Neuronal stem cell (in vitro differentiated cells): Measurements from ENCODE around the gene RPL3.

Experiments
- DNase-seq: peaks from one replicate; pipeline ENCODE4 v3.0.0-alpha.2; 2013; ENCODE audit warnings: low spot score
- H2AFZ ChIP-seq: one replicate; pipeline ENCODE4 v1.6.1; 2013; ENCODE audit warnings: mild to moderate bottlenecking, low read length, inconsistent platforms
- H2AK5ac ChIP-seq: 2 replicates; pipeline ENCODE4 v1.6.1; 2013; ENCODE audit warnings: low read depth, mild to moderate bottlenecking, inconsistent platforms, low read length, moderate library complexity, mixed read lengths
- H2BK120ac ChIP-seq: 2 replicates; pipeline ENCODE4 v1.6.1; 2013; ENCODE audit warnings: low read depth, mild to moderate bottlenecking, inconsistent platforms, low read length, moderate library complexity, mixed read lengths
- H2BK12ac ChIP-seq: one replicate; pipeline ENCODE4 v1.6.1; 2013; ENCODE audit warnings: low read length, inconsistent platforms
- H2BK15ac ChIP-seq: 2 replicates; pipeline ENCODE4 v1.6.1; 2013; ENCODE audit warnings: mild to moderate bottlenecking, low read length, inconsistent platforms, mixed read lengths
- H2BK5ac ChIP-seq: one replicate; pipeline ENCODE4 v1.6.1; 2013; ENCODE audit warnings: inconsistent platforms, mild to moderate bottlenecking, low read length, moderate library complexity
- H3K14ac ChIP-seq: one replicate; pipeline ENCODE4 v1.6.1; 2013; ENCODE audit warnings: low read length, inconsistent platforms
- H3K18ac ChIP-seq: 2 replicates; pipeline ENCODE4 v1.6.1; 2013; ENCODE audit warnings: low read length, inconsistent platforms
- H3K23ac ChIP-seq: 2 replicates; pipeline ENCODE4 v1.6.1; 2013; ENCODE audit warnings: low read depth, mild to moderate bottlenecking, mixed read lengths, low read length, inconsistent platforms; ENCODE audit not compliant: poor library complexity
- H3K27ac ChIP-seq: replicated peaks from 3 replicates; pipeline ENCODE4 v1.5.1; 2013; ENCODE audit warnings: low read length, inconsistent platforms
- H3K27me3 ChIP-seq, 3 experiments: 2 replicates each; pipeline ENCODE4 v1.6.1; 2013; ENCODE audit warnings: low read length in 3 of 3, mild to moderate bottlenecking in 2 of 3, inconsistent platforms in 1 of 3, low read depth in 1 of 3, mixed read lengths in 1 of 3, moderate library complexity in 1 of 3; ENCODE audit not compliant: control insufficient read depth in 3 of 3, insufficient read depth in 3 of 3
- H3K36me3 ChIP-seq, 2 donors: replicated peaks in 1 of 2; 2 replicates each; pipeline ENCODE4 v1.6.1; 2013; ENCODE audit warnings: low read length in 2 of 2; ENCODE audit not compliant: control insufficient read depth in 2 of 2, insufficient read depth in 2 of 2
- H3K4ac ChIP-seq: 2 replicates; pipeline ENCODE4 v1.6.1; 2013; ENCODE audit warnings: inconsistent platforms, mild to moderate bottlenecking, low read length, moderate library complexity
- H3K4me1 ChIP-seq, 2 donors: 1 replicate in 1 of 2; 2 replicates in 1 of 2; pipeline ENCODE4 v1.6.1; 2013; ENCODE audit warnings: low read length in 2 of 2, low read depth in 1 of 2; ENCODE audit not compliant: control insufficient read depth in 2 of 2, insufficient read depth in 1 of 2
- H3K4me2 ChIP-seq: one replicate; pipeline ENCODE4 v1.6.1; 2013; ENCODE audit warnings: mild to moderate bottlenecking, low read length, inconsistent platforms; ENCODE audit not compliant: insufficient read depth, poor library complexity, severe bottlenecking
- H3K4me3 ChIP-seq, 2 donors: 2 replicates each; pipeline ENCODE4 v1.5.1; 2013; ENCODE audit warnings: low read length in 2 of 2, mild to moderate bottlenecking in 2 of 2, inconsistent platforms in 1 of 2, moderate library complexity in 1 of 2
- H3K79me1 ChIP-seq: one replicate; pipeline ENCODE4 v1.6.1; 2013; ENCODE audit warnings: low read depth, mild to moderate bottlenecking, inconsistent platforms, low read length, moderate library complexity
- H3K9ac ChIP-seq: one replicate; pipeline ENCODE4 v1.6.1; 2013; ENCODE audit warnings: mild to moderate bottlenecking, low read depth, low read length, inconsistent platforms; ENCODE audit not compliant: poor library complexity
- H3K9me3 ChIP-seq, 2 donors: replicated peaks in 1 of 2; 2 replicates each; pipeline versions ENCODE3 to v1.6.1; 2013; ENCODE audit warnings: low read length in 2 of 2, mild to moderate bottlenecking in 2 of 2, inconsistent platforms in 1 of 2, low read depth in 1 of 2, mixed read lengths in 1 of 2, moderate library complexity in 1 of 2; ENCODE audit not compliant: control insufficient read depth in 2 of 2, insufficient read depth in 1 of 2
- H4K8ac ChIP-seq: one replicate; pipeline ENCODE4 v1.6.1; 2013; ENCODE audit warnings: low read depth, mild to moderate bottlenecking, inconsistent platforms, low read length, moderate library complexity
- H4K91ac ChIP-seq: one replicate; pipeline ENCODE4 v1.6.1; 2013; ENCODE audit warnings: low read length, low read depth, mild to moderate bottlenecking, inconsistent platforms; ENCODE audit not compliant: poor library complexity
- WGBS, 2 donors: extraction: QIAGEN DNeasy Blood & Tissue Kit; methylation state at CpG; one replicate each; pipeline ENCODE4 v1.1.7; 2013; ENCODE audit warnings: missing lambda C conversion rate in 2 of 2, mixed read lengths in 1 of 2; ENCODE audit not compliant: insufficient read length in 2 of 2, insufficient replicate concordance in 1 of 2; ENCODE audit errors: extremely low coverage in 2 of 2; 5-methylcytosine and 5-hydroxymethylcytosine counted together

RPL3 gene

DNA sequence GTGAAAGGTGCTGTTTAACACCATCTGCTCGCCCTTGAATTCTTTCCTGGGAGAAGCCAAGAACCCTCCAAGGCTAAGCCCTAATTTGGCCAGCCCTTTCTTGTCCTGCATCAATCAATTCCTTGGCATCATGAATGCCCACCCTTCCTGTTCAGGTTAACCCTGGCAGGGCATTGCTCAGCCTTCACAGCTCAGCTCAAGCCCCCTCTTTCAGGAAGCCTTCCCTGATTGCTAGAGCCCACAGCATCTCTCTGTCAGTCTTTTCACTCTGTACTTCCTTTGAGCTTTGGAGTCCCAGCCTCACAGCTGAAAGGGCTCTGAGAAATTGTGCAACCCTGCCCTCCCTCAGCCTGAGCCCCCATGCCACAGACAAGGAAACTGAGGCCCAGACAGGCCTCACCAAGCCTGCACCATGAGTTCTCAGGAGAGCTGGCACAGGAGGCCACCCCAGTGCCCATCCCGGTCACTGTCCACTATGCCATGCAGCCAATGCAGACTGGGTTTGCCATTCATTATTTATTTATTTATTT lies 16.9 kb downstream of the RPL3 start:
- WGBS, 2 donors: no CpG with 5 or more reads among the region's 2 CpGs
- no peak overlapping the region for H3K18ac ChIP-seq
- no peak overlapping the region for H3K4me2 ChIP-seq
- DNase-seq: no peak
- no peak overlapping the region for H2BK120ac ChIP-seq
- no peak overlapping the region for H3K27ac ChIP-seq
- no peak overlapping the region for H2BK12ac ChIP-seq
- H2AK5ac ChIP-seq: no peak overlapping the region
- H3K9ac ChIP-seq: no peak overlapping the region
- H3K4me3 ChIP-seq: no peak overlapping the region
- no peak overlapping the region for H2BK5ac ChIP-seq
- H3K4me1 ChIP-seq: peaks cover 16 to 18% of the 10 kb centered on the region in 2 donors
- H4K8ac ChIP-seq: no peak overlapping the region
- no peak overlapping the region for H2BK15ac ChIP-seq
- no peak overlapping the region for H4K91ac ChIP-seq
- peaks cover 0 to 8% of the 10 kb centered on the region in 2 donors for H3K9me3 ChIP-seq
- H3K79me1 ChIP-seq: no peaks in the 10 kb centered on the region
- no peak overlapping the region for H2AFZ ChIP-seq
- no peak overlapping the region for H3K4ac ChIP-seq
- no peak overlapping the region for H3K14ac ChIP-seq
- H3K23ac ChIP-seq: no peak overlapping the region
- H3K36me3 ChIP-seq: peaks cover 0 to 3% of the 10 kb centered on the region in 2 donors
- no peaks in the 10 kb centered on the region for H3K27me3 ChIP-seq

DNA sequence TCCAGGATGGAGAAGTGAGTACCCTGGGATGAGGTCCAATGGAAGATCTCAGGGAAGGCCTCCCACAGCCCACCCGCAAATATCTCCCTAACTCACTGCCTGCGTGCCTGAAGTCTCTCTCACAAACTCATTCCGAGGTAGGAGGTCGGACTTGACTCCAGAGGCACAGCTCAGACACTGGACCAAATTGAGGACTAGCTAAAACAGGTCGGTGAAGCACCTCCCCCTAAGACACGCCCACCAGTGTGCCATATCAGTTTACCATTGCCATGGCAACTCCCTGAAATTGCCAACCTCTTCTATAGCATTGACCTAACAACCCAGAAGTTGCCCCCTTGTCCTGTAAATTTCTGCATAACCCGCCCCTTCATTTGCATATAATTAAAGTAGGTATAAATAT lies 17.5 kb downstream of the RPL3 start:
- Histone ChIP-seq H3K9ac (no peak overlapping the region), H2AFZ (no peak overlapping the region), H3K4me2 (no peak overlapping the region), H3K4ac (no peak overlapping the region), H3K18ac (no peak overlapping the region), H2BK120ac (no peak overlapping the region), H4K91ac (no peak overlapping the region), H2BK12ac (no peak overlapping the region), H3K23ac (no peak overlapping the region), H3K36me3 (no peaks in the 10 kb centered on the region), H3K4me3 (no peak overlapping the region), H3K9me3 (peaks cover 0 to 8% of the 10 kb centered on the region in 2 donors), H2AK5ac (no peak overlapping the region), H4K8ac (no peak overlapping the region), H3K27ac (no peak overlapping the region), H2BK5ac (no peak overlapping the region), H3K27me3 (no peaks in the 10 kb centered on the region), H2BK15ac (no peak overlapping the region), H3K79me1 (no peaks in the 10 kb centered on the region), H3K4me1 (peaks cover 18 to 20% of the 10 kb centered on the region in 2 donors), H3K14ac (no peak overlapping the region)
- WGBS, 2 donors: no CpG with 5 or more reads among the region's 7 CpGs
- no peak for DNase-seq

DNA sequence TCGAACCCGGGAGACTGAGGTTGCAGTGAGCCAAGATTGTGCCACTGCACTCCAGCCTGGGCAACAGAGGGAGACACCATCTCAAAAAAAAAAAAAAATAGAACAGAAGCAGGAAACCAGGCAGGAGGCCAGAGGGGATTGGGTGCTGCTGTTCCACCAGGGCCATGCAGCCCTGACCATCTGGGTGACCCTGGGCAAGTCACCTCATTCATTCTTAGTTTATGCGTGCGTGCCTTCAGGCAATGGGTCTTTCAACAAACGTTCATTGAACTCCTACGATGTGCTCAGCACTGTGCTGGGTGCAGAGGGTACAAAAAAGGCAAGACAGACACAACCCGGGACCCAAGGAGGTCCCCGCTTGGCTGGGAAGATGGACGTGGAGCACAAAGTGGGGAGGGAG lies 18.3 kb downstream of the RPL3 start:
- Histone ChIP-seq H3K23ac (peak overlapping the region; percentile 57), H4K91ac (no peak overlapping the region), H3K9ac (no peak overlapping the region), H2BK120ac (no peak overlapping the region), H3K79me1 (no peaks in the 10 kb centered on the region), H3K9me3 (peaks cover 0 to 8% of the 10 kb centered on the region in 2 donors), H3K4ac (no peak overlapping the region), H4K8ac (no peak overlapping the region), H2BK5ac (no peak overlapping the region), H2BK12ac (peak overlapping the region; percentile 60), H3K18ac (no peak overlapping the region), H3K27me3 (no peaks in the 10 kb centered on the region), H3K14ac (no peak overlapping the region), H3K36me3 (no peaks in the 10 kb centered on the region), H3K4me2 (no peak overlapping the region), H3K27ac (no peak overlapping the region), H2BK15ac (no peak overlapping the region), H2AK5ac (peak overlapping the region; percentile 53), H3K4me3 (no peak overlapping the region), H2AFZ (no peak overlapping the region), H3K4me1 (peaks cover 18 to 20% of the 10 kb centered on the region in 2 donors)
- WGBS, 2 donors: no CpG with 5 or more reads among the region's 9 CpGs
- no peak for DNase-seq

DNA sequence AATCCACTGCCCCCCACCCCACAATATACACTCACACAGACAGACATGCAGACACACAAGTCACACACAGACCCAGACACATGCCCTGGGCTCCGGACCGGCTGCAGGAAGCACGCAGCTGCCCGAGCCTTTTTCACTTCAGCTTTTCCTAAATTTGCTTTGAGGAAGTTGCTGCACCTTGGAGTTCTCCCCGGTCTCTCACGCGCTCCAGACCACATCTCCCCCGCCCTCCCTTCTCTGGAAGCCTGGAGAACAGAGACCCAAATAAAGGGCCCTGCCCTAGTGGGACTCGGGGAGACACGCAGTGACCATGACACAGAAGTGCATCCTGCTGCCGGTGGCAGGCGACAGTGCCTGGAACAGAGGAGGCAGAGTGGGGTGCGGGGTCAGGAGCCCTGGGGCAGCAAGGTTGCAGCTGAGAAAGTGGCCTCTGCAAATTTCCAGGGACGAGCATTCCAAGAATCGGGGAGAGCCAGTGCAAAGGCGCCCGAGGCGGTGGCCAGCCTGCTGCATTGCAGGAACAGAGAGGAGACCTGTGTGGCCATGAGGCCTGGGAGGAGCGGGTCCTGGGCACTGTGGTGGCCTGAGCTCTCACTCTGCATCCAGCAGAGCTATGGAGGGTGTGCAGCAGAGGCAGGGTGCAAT lies 19.1 kb downstream of the RPL3 start:
- no peak for DNase-seq

More for the DNA sequence above, 19.1 kb downstream of the RPL3 start:
- Histone ChIP-seq H3K4me3 (peak overlapping the region in 1 of 2 donors; percentile 21), H2BK5ac (no peak overlapping the region), H3K27ac (no peak overlapping the region), H3K4ac (no peak overlapping the region), H3K18ac (peak overlapping the region; percentile 90), H3K23ac (no peak overlapping the region), H2BK12ac (peak overlapping the region; percentile 12), H3K27me3 (no peaks in the 10 kb centered on the region), H3K9me3 (peaks cover 0 to 8% of the 10 kb centered on the region in 2 donors), H4K8ac (peak overlapping the region; percentile 84), H2BK15ac (peak overlapping the region; percentile 79), H2AFZ (peak overlapping the region; percentile 82), H4K91ac (no peak overlapping the region), H3K4me1 (peaks cover 18 to 20% of the 10 kb centered on the region in 2 donors), H3K4me2 (no peak overlapping the region), H3K14ac (peak overlapping the region; percentile 85), H3K79me1 (no peaks in the 10 kb centered on the region), H2AK5ac (peak overlapping the region; percentile 11), H3K9ac (no peak overlapping the region), H2BK120ac (peak overlapping the region; percentile 6), H3K36me3 (no peaks in the 10 kb centered on the region)
- WGBS, 2 donors: no CpG with 5 or more reads among the region's 19 CpGs
